Skeletal muscle satellite cell (primary cell): ENCODE measurements around the gene PRRG1.
"Not testable (repeated sequence)": the region's sequence is repeated elsewhere in the genome, so short reads cannot be mapped to it uniquely, and the experiment has no call there.

Source experiments
- H3K27me3 ChIP-seq: 2 replicates; pipeline ENCODE4 v1.7.0; 2013; ENCODE audit warnings: low read length; ENCODE audit not compliant: control insufficient read depth, insufficient read depth
- H3K36me3 ChIP-seq: 2 replicates; pipeline ENCODE4 v1.7.0; 2013; ENCODE audit warnings: mild to moderate bottlenecking, control low read depth, low read length; ENCODE audit not compliant: insufficient read depth
- H3K4me1 ChIP-seq: 2 replicates; pipeline ENCODE4 v1.7.0; 2013; ENCODE audit warnings: low read length; ENCODE audit not compliant: control insufficient read depth, insufficient read depth
- H3K4me2 ChIP-seq: 2 replicates; pipeline ENCODE4 v1.7.0; 2013; ENCODE audit warnings: mild to moderate bottlenecking, low read length
- H3K4me3 ChIP-seq: 2 replicates; pipeline ENCODE4 v1.7.0; 2013; ENCODE audit warnings: low read length
- H3K9ac ChIP-seq: 2 replicates; pipeline ENCODE4 v1.7.0; 2013; ENCODE audit warnings: mild to moderate bottlenecking, low read depth, low read length, moderate library complexity
- H3K9me3 ChIP-seq: replicated peaks from 2 replicates; pipeline ENCODE4 v1.7.0; 2013; ENCODE audit warnings: mild to moderate bottlenecking, control low read depth, low read length

PRRG1 gene

DNA sequence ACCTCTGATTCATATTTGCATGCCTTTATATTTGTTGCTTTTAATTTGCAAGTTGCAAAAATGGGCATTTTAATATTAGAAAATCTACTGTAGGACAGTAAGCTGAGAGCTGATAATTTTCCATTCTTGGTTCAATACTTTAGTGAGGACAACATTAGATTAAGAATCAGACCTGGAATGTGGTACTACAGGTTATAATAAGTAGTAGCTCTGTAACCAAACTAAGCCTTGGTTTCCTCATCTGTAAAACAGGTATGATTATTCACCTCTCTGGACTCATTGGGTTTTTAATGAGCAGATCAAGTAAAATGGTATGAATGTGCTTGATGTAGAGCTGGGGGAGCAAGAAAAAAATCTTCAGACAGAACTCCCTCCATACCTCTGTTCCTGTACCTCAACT is 31.1 kb downstream of the PRRG1 start:
- Histone ChIP-seq H3K27me3 (no peaks in the 10 kb centered on the region), H3K9me3 (no peaks in the 10 kb centered on the region), H3K4me3 (no peak overlapping the region), H3K36me3 (no peaks in the 10 kb centered on the region), H3K4me2 (no peak overlapping the region), H3K4me1 (peaks cover 10% of the 10 kb centered on the region), H3K9ac (no peak overlapping the region)

DNA sequence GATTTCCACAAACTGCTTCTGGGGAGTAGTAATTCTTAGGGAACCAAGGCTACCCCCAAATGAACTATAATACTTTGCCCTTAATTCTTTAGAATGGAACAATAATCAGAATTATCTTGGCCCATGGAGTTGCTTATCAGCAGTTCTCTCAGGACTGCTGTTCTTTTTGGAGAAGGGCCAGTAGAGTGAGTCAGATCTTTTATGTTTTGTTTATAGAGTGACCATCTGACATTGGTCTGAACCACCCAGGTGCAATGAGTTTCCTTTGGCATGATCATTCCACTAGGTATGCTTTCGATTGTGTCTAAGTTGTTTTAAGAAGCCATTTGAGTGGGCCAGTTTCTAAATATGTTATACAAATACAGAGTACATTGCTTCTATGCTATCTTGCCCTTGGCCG is 31.8 kb downstream of the PRRG1 start:
- Histone ChIP-seq H3K4me3 (no peak overlapping the region), H3K4me2 (peak overlapping the region; percentile 41)

DNA sequence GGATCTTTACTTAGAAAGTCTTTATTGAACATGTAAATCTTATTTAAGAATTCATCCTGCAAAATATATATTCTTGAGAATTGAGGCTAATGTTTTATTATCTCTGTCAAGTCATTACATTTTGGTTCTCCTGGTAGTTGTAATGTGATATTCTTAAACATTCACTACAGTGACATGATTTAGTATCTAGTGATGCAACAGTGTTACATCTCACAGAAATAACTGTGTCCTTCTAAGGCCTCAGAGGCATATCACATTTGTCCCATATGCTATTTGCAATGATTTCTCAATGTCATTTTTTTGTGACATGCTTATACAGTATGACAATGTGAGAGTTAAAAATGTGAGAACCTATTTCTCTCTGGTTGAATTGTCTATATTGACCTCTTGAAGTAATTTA is 34.1 kb downstream of the PRRG1 start:
- Histone ChIP-seq H3K36me3 (no peaks in the 10 kb centered on the region), H3K27me3 (no peaks in the 10 kb centered on the region), H3K9me3 (no peaks in the 10 kb centered on the region), H3K9ac (no peak overlapping the region), H3K4me2 (no peak overlapping the region), H3K4me3 (no peak overlapping the region), H3K4me1 (peaks cover 10% of the 10 kb centered on the region)

More for the DNA sequence above, 31.8 kb downstream of the PRRG1 start:
- H3K9ac ChIP-seq = no peak overlapping the region
- H3K27me3 ChIP-seq = no peaks in the 10 kb centered on the region
- H3K36me3 ChIP-seq = no peaks in the 10 kb centered on the region
- no peaks in the 10 kb centered on the region for H3K9me3 ChIP-seq
- H3K4me1 ChIP-seq = peaks cover 10% of the 10 kb centered on the region

DNA sequence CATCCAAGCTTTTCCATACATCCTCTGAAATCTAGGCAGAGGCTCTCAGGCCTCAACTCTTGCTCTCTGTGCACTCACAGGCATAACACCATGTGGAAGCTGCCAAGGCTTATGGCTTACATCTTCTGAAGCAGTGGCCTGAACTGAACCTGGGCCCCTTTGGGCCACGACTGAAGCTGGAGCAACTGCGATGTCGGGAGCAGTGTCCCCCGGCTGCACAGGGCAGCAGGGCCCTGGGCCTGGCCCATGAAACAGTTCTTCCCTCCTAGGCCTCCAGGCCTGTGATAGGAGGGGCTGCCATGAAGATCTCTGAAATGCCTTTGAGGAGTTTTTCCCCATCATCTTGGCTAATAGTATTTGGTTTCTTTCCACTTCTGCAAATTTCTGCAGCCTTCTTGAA is 39.2 kb downstream of the PRRG1 start:
- Histone ChIP-seq H3K9ac (no peak overlapping the region), H3K27me3 (no peaks in the 10 kb centered on the region), H3K36me3 (no peaks in the 10 kb centered on the region), H3K4me2 (no peak overlapping the region), H3K4me1 (no peaks in the 10 kb centered on the region), H3K4me3 (no peak overlapping the region), H3K9me3 (no peaks in the 10 kb centered on the region)

DNA sequence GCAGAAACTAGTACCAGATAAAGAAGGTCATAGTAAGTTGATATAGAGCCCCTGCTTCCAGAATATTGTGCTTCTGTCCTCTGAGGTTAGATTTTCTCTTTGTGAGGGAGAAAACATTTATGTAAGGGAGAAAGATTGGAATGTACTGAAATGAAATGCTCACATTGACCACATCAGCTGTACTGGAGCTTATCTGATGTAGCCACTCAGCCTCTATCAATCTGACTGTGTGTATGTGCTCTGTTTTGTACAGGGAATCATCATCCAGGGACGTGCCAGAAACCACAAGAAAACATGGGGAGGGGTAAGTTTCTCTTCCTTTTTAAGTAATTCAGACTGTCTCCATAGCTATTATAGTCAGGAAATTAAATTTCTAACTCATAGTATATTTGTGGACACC is 56.8 kb downstream of the PRRG1 start:
- Histone ChIP-seq H3K4me3 (no peak overlapping the region), H3K9ac (peak overlapping the region; percentile 48), H3K27me3 (no peaks in the 10 kb centered on the region), H3K9me3 (no peaks in the 10 kb centered on the region), H3K4me2 (peak overlapping the region; percentile 58), H3K4me1 (peaks cover 17% of the 10 kb centered on the region), H3K36me3 (no peaks in the 10 kb centered on the region)

DNA sequence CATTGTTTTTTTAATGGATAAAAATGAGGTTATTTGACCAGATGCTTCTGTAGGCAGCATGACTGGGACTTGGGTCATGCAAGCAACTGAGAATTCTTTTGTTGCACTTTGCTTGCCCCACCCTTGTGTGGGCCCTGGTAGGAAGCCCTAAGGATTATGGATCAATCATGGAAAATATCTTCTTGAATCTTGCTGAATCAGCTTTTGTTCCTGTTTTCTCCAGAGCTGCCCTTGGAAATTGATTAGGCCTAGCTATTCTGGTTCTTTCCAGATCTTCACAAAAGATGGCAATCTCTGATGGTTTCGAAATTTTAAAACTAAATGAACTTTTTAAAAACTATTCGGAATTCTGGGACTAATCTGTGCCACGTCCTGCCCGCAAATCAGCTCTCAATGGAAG is 58.6 kb downstream of the PRRG1 start:
- H3K4me2 ChIP-seq = no peak overlapping the region
- no peak overlapping the region for H3K4me3 ChIP-seq

DNA sequence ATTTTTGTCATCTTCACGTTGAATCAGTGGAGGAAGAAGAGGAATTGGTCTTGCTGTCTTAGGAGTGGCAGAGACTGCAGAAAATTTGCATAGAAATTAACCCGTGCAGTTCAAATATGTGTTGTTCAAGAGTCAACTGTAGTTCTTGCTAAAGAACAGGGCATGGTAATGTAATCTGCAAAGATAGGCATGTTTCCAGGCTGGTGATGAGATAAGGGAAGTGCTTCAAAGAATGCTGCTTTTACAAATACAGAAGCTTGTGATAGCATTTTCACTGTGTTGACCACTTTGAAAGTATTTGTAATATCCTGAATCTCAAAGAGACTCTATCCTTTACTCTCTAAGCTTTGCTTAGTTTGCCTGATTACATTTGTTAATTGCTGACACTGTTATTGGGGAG is 60.1 kb downstream of the PRRG1 start:
- Histone ChIP-seq H3K4me1 (peaks cover 17% of the 10 kb centered on the region), H3K36me3 (no peaks in the 10 kb centered on the region), H3K4me2 (no peak overlapping the region), H3K9ac (no peak overlapping the region), H3K27me3 (no peaks in the 10 kb centered on the region), H3K9me3 (no peaks in the 10 kb centered on the region), H3K4me3 (no peak overlapping the region)

More for the DNA sequence above, 58.6 kb downstream of the PRRG1 start:
- Histone ChIP-seq H3K9me3 (no peaks in the 10 kb centered on the region), H3K4me1 (peaks cover 17% of the 10 kb centered on the region), H3K9ac (no peak overlapping the region), H3K36me3 (no peaks in the 10 kb centered on the region), H3K27me3 (no peaks in the 10 kb centered on the region)

DNA sequence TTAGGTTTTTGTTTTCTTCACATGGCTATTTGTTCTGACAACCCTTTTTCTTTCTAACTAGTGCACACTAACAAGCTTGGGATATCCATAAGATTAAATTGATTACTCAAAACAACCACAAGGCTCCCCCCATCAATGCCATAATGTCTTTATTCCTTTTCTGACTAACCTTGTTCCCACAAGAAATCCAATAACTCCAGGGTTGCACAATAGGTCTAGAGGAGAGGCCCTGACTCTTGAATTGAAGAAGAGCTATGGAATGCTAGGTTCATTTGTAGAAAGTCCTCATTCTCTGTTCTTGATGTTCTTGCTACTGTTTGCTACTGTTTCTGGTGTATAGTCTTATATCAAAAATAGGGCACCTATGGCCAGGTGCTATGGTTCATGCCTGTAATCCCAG is 71.0 kb downstream of the PRRG1 start:
- Histone ChIP-seq H3K27me3 (no peaks in the 10 kb centered on the region), H3K9me3 (no peaks in the 10 kb centered on the region), H3K4me2 (no peak overlapping the region), H3K9ac (no peak overlapping the region), H3K4me3 (no peak overlapping the region), H3K4me1 (peaks cover 14% of the 10 kb centered on the region), H3K36me3 (no peaks in the 10 kb centered on the region)

DNA sequence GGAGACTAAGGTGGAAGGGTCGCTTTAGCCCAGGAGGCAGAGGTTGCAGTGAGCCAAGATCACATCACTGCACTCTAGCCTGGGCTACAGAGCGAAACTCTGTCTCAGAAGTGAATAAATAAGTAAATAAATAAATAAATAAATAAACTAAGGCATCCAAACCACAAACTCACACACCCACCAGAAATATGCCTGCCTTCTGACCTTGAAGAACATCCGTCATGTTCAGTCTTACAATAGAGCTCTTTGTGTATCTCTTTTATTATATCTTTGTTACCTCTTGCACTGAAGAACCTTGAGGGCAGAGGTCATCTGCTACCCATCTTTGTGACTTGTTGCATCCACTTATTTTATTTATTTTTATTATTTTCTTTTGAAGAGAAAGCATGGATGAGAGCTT is 71.6 kb downstream of the PRRG1 start:
- H3K4me3 ChIP-seq = no peak overlapping the region
- H3K9ac ChIP-seq = no peak overlapping the region
- H3K27me3 ChIP-seq = no peaks in the 10 kb centered on the region
- peaks cover 19% of the 10 kb centered on the region for H3K4me1 ChIP-seq
- H3K4me2 ChIP-seq = no peak overlapping the region
- H3K36me3 ChIP-seq = no peaks in the 10 kb centered on the region
- H3K9me3 ChIP-seq = no peaks in the 10 kb centered on the region

DNA sequence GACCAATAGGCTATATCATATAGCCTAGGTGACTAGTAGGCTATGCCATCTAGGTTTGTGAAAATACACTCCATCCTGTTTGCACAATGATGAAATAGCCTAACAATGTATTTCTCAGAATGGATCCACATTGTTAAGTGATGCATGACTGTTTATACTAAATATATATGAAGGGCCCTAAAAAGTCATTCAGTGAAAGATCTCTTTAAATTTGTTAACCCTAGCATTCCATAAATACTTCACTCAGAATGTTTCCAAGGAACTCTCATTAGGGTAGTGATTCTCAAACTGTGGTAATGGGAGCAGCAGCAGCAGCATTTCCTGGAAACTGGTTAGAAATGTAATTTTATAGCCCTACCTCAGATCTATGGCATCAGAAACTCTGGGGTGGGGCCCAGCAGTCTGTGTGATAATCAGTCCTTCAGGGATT is 74.9 kb downstream of the PRRG1 start:
- Histone ChIP-seq H3K36me3 (no peaks in the 10 kb centered on the region), H3K4me1 (peaks cover 19% of the 10 kb centered on the region), H3K4me2 (peak overlapping the region; percentile 41), H3K9me3 (no peaks in the 10 kb centered on the region), H3K9ac (no peak overlapping the region), H3K27me3 (no peaks in the 10 kb centered on the region), H3K4me3 (no peak overlapping the region)

DNA sequence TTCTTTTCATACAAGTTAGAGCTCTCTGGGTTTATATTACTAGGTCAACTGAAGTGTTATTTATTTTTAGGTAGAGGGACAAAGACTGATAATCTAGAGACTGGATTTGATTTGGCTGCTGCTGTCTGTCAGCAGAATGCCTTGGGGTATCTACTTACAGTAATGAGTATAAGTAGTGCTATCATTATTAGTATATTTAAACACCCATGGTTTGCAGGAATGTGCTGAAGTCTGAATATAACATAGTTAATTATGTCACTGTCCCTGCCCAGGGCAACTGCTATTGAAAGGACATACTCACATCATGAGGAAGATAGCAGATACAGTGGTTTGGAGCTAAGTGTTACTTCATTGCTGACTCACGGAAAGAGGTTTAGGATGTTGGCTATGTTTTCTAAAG is 76.2 kb downstream of the PRRG1 start:
- Histone ChIP-seq H3K4me1 (peaks cover 19% of the 10 kb centered on the region), H3K36me3 (no peaks in the 10 kb centered on the region), H3K4me2 (no peak overlapping the region), H3K9ac (no peak overlapping the region), H3K4me3 (no peak overlapping the region), H3K9me3 (no peaks in the 10 kb centered on the region), H3K27me3 (no peaks in the 10 kb centered on the region)

DNA sequence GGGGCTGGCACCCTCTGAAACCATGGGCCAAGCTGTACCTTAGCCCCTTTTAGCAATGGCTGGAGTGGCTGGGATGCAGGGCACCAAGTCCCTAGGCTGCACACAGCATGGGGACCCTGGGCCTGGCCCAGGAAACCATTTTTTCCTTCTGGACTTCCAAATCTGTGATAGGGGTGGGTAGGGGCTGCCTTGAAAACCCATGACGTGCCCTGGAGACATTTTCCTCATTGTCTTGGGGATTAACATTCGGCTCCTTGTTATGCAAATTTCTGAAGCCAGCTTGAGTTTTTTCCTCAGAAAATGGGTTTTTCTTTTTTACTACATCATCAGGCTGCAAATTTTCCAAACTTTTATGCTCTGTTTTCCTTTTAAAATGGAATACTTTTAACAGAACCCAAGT is 79.8 kb downstream of the PRRG1 start:
- not testable (repeated sequence) for H3K4me2 ChIP-seq, H3K4me3 ChIP-seq, H3K36me3 ChIP-seq, H3K9ac ChIP-seq, H3K9me3 ChIP-seq, H3K27me3 ChIP-seq
- peaks cover 14% of the 10 kb centered on the region for H3K4me1 ChIP-seq
